Activated T-cell treated with anti-CD3 and anti-CD28 coated beads, Interleukin-2, amount 50 U/mL, for 4 hours (primary cell): ENCODE results near the gene ZMIZ1. TPM values are rescaled to one million over a fixed set of nuclear protein-coding genes. Genes with fewer than 3 reads are reported as not detected.

Experiments
- ATAC-seq, 2 donors: fragments of 200-7000 bp; cut with Tn5 transposase; one replicate each; pipeline ENCODE4 v1.10.0; 2021
- DNase-seq: peaks from one replicate; pipeline ENCODE4 v3.0.0-alpha.2; 2020
- H3K27me3 Mint-ChIP-seq: one replicate; pipeline ENCODE4 v1.8.0; 2021; ENCODE audit warnings: low read depth, mixed read lengths
- H3K36me3 Mint-ChIP-seq: one replicate; pipeline ENCODE4 v1.8.0; 2022; ENCODE audit warnings: mixed read lengths; ENCODE audit not compliant: insufficient read depth
- H3K4me1 Mint-ChIP-seq: one replicate; pipeline ENCODE4 v1.8.0; 2021; ENCODE audit warnings: low read depth, mixed read lengths
- H3K4me3 Mint-ChIP-seq: one replicate; pipeline ENCODE4 v1.8.0; 2021; ENCODE audit warnings: mild to moderate bottlenecking, moderate library complexity, mixed read lengths
- H3K9me3 Mint-ChIP-seq: one replicate; pipeline ENCODE4 v1.8.0; 2021; ENCODE audit warnings: mixed read lengths
- total RNA-seq, 3 donors: library from RNA; stranded (reverse); gene quantifications; one replicate each; pipeline ENCODE4 v1.2.1, GENCODE V29; 2021

The ZMIZ1 gene
- total RNA-seq, 3 donors from 2014 or later, result 17.7 to 21.0 (median 18.0) TPM

DNA sequence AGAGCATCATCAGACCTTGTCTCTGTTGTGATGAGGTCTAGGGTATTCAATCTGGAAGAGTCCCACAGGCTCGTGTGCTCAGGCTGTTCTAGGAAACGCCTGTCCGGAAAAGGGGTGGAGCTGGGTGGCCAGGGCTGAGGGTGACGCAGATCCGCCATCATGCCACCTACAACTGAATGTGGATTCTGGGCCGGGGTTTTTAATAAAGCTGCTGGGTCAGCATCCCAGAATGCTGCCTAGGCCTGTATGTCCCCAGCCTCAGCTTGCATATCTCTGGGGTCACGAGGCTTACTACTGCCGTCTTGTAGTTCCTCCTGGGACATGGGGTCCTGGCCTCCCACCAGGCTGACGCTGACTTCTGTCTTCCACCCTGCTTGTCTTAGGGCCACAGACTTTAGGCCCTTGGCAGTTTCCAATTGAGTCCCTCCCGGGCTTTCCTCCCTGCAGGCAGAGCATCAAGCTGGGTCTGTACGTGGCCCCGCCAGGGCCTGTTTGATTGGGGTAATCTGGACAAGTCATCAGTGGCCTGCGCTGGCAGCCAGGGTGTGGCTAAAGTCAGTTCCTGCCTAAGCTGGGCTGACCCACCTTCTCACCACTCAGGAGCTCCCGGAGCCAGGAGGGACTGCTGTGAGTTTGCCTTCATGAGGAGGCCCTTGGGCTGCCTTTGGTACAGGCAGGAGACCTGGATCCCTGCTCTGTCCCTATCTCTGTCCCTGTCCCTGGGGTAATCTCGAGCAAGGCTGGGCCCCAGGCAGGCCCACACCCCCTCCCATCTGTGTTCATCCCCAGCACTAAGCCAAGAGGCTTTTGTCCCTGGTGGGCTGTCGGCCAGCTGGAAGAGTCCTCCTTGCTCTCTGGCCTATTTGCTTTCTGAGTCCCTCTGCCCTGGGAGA is 79.9 kb downstream of the ZMIZ1 start:
- DNase-seq (no peak), ATAC-seq (no peak)
- H3K27me3 Mint-ChIP-seq, result no peaks in the 10 kb centered on the region
- no peaks in the 10 kb centered on the region for H3K9me3 Mint-ChIP-seq
- H3K36me3 Mint-ChIP-seq, result no peaks in the 10 kb centered on the region
- H3K4me1 Mint-ChIP-seq, result peaks cover 63% of the 10 kb centered on the region
- H3K4me3 Mint-ChIP-seq, result no peak overlapping the region

DNA sequence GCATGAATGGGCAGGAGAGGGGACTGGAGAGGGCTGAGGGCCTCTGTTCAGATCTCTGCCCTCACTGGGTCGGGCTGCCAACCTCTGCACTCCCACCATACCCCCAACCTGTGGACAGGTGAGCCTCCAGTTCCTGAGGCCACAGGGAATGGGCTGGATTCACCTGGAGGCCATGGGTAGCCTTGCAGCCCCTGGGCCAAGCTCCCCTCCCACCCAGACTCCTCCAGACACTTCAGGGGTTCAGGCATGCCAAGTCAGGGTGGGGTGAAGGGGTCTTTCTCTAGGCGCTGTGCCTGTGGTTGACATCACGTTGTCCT is 80.5 kb downstream of the ZMIZ1 start:
- Mint-ChIP-seq H3K36me3 (no peaks in the 10 kb centered on the region), H3K4me3 (no peak overlapping the region), H3K9me3 (no peaks in the 10 kb centered on the region), H3K27me3 (no peaks in the 10 kb centered on the region), H3K4me1 (peaks cover 60% of the 10 kb centered on the region)
- DNase-seq, result no peak
- no peak for ATAC-seq

DNA sequence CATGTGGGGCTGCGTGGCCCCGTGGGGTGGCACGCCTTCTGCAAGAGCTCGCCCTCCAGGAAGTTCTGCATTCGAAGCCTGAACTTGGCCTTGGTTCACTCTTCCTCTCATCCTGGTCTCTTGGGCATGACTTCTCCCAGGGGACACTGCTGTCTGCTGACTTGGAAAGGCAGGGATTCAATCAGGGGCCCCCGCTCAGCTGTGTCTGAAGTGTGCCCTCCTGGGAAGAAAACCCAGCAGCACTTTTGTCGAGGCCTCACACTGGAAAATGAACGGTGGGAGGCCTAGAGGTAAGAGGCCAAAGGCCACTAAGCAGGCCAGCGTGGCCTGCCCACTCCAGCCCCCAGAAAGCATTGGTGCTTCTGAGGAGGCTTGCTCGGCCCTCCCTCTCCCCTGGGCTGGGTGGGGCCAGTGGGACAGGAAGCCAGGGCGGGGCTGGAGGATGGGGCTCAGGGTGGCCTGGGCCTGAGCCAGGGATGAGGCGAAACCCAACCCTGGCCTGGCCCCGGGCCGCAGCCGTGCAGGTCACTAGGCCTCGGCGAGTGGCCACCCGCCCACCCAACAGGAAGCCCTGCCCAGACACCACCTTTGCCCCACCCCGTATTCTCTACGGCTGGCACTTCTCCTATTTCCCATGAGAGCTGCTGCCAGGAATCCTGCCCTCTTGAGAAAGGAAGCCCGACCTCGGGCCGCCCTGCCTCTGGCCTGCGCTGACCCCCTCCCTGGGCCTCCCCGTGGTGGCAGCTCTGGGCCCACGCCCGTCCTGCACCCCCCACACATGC is 81.1 kb downstream of the ZMIZ1 start:
- Mint-ChIP-seq H3K9me3 (no peaks in the 10 kb centered on the region), H3K27me3 (no peaks in the 10 kb centered on the region), H3K4me3 (no peak overlapping the region), H3K36me3 (no peaks in the 10 kb centered on the region), H3K4me1 (peaks cover 54% of the 10 kb centered on the region)
- ATAC-seq, result peak; percentile 73 to 77
- no peak for DNase-seq

DNA sequence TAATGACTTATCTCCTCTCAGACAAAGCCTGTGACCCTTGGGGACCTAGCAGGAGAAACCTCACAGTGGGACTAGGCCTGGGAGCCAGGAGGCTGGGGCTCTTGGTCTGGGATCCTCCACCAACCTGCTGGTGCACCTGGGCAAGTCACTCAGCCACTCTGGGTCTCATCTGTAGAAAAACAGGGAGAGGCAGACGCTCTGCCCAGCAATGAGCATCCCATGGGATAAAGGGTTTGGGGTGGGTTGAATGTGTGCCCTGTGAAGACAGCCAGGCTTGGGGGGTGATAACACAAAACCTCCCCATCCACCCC is 81.6 kb downstream of the ZMIZ1 start:
- ATAC-seq, result no peak
- Mint-ChIP-seq H3K36me3 (no peaks in the 10 kb centered on the region), H3K27me3 (no peaks in the 10 kb centered on the region), H3K4me1 (peaks cover 49% of the 10 kb centered on the region), H3K9me3 (no peaks in the 10 kb centered on the region), H3K4me3 (no peak overlapping the region)
- no peak for DNase-seq

DNA sequence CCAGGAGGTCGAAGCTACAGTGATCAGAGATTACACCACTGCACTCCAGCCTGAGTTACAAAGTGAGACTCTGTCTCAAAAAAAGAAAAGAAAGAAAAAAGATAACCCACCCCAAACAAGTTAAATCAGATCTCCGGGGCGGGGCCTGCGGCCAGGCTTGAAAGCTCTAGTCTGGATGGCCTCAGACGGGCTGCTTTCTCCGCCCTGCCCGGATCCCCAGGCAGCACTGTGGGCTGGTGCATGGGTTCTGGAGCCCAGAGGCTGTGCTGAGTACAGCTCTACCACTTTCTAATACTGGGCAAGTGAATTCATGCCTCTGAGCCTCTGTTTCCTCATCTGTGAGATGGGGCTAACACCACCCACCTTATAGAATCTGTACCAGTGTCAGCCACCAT is 83.7 kb downstream of the ZMIZ1 start:
- H3K4me1 Mint-ChIP-seq, result peaks cover 29% of the 10 kb centered on the region
- no peaks in the 10 kb centered on the region for H3K27me3 Mint-ChIP-seq
- H3K36me3 Mint-ChIP-seq, result no peaks in the 10 kb centered on the region
- no peak for DNase-seq
- no peaks in the 10 kb centered on the region for H3K9me3 Mint-ChIP-seq
- no peak overlapping the region for H3K4me3 Mint-ChIP-seq
- ATAC-seq, result no peak

DNA sequence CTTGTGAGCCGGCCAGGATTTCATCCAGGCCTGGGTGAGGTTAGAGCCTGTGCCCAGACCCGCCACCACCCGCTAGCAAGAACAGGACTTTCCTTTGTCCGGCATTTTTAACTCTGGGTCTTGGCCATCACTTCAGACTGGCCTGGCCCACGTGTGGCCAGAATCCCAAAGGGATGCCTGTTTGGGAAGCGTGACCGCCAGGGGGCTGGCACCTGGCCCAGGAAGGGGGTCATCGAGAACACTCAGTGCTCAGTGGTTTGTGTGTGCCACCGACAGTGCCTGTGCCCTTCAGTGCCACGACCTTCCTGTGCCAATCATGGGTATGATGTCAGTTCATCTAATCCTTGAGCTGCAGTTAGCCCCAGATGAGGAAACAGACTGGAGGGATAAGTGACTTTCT is 85.0 kb downstream of the ZMIZ1 start:
- Mint-ChIP-seq H3K27me3 (no peaks in the 10 kb centered on the region), H3K4me3 (no peak overlapping the region), H3K36me3 (no peaks in the 10 kb centered on the region), H3K9me3 (no peaks in the 10 kb centered on the region), H3K4me1 (peaks cover 16% of the 10 kb centered on the region)
- DNase-seq (no peak), ATAC-seq (no peak)

DNA sequence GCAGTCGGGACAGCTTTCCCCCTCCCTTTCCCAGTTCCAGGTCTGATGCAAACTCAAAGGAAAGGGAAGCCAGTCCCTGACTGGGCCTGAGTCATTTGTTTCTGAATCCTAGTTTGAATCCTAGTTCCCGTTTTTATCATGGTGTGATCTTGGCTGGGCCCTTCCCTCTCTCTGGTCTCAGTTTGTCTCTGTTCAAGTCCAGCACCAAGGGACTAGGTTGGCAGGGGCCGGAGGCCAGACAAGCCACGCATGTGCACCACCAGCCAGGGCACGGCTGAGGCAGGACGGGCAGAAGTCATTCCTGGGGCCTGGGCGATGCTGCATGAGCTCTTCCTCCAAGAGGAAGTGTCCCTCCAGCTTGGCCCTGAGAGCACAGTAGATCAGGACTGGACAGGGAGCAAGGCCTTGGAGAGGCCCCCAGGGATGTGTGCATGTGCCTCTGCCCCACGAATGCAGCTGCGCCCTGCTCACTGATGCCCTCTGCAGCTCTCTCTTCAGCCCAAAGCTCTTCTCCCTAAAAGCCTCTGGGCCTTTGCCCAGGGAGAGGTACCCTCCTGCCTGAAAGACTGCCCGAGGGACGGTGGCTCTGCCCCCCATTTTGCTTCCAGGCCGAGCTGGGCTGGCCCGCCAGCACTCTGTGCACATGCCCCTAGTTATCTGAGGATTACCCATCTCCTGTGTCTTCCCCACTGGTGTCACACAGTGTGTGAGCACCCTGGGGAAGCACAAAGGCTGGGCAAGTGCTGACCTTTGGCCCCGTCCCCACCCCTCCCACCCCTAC is 86.7 kb downstream of the ZMIZ1 start:
- H3K4me1 Mint-ChIP-seq, result peaks cover 1% of the 10 kb centered on the region
- DNase-seq (no peak), ATAC-seq (no peak)
- no peaks in the 10 kb centered on the region for H3K9me3 Mint-ChIP-seq
- no peaks in the 10 kb centered on the region for H3K36me3 Mint-ChIP-seq
- H3K27me3 Mint-ChIP-seq, result no peaks in the 10 kb centered on the region
- no peak overlapping the region for H3K4me3 Mint-ChIP-seq

DNA sequence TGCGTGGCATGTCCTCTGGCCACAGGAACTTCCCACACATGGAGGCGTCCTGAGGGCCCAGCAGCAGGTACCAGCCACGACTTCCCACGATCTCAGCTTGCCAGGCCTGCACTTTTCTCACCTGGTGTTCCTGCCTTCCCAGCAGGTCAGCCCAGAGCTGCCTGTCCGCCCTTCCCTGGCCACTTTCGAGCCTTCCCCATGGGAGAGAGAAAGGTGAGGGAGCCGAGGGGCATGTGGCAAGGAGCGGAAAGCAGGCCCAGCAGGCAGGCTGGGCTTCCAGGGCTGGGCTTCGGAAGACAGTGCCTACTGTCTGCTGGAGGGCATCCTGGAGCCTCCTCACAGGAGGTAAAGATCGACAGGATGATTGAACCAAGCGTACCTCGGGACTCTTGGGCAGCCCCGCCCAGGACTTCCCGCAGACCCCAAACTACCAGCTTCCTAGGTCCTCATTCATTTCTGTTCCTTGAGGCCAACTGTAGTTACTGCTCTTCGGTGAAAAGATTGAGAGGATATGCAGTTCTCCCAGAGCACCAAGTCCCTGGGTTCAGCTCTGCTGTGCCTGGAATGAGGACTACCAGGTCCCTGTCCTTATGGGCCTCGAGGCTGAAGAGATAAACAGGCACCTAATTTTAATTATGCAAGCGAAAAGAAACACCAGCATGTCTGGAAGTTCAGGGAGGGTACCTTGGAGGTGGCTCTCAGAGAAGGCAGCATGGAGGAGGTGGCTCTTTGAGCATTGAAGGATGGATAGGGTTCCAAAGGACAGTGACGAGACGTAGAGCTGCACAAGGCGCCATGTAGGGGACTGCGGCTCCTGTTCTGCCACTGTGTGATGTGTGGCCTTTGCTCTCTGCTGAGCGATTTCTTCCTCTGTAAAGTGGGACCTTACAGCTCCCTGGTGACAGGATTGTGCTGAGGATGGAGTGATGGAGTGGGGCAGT is 87.8 kb downstream of the ZMIZ1 start:
- Mint-ChIP-seq H3K36me3 (no peaks in the 10 kb centered on the region), H3K4me3 (no peak overlapping the region), H3K9me3 (no peaks in the 10 kb centered on the region), H3K4me1 (peaks cover 3% of the 10 kb centered on the region), H3K27me3 (no peaks in the 10 kb centered on the region)
- ATAC-seq, result no peak
- no peak for DNase-seq

DNA sequence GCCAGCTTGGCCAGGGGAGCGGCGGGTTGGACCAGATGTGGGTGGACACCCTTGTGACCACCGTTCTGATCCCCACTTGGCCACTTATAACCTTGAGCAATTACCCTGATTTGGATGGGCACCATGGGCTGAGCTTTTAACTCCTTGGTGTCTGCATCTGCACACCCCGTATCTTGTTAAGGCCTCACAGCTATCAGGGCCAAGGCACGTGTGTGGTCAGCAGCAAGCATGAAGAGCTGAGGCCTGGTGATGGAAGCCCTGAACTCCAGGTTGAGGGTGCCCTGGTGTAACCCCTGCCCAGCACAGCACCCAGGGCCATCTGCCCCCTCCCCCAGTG is 89.2 kb downstream of the ZMIZ1 start:
- no peak for ATAC-seq
- Mint-ChIP-seq H3K9me3 (no peaks in the 10 kb centered on the region), H3K4me3 (no peak overlapping the region), H3K27me3 (no peaks in the 10 kb centered on the region), H3K36me3 (no peaks in the 10 kb centered on the region), H3K4me1 (peaks cover 3% of the 10 kb centered on the region)
- DNase-seq, result no peak

DNA sequence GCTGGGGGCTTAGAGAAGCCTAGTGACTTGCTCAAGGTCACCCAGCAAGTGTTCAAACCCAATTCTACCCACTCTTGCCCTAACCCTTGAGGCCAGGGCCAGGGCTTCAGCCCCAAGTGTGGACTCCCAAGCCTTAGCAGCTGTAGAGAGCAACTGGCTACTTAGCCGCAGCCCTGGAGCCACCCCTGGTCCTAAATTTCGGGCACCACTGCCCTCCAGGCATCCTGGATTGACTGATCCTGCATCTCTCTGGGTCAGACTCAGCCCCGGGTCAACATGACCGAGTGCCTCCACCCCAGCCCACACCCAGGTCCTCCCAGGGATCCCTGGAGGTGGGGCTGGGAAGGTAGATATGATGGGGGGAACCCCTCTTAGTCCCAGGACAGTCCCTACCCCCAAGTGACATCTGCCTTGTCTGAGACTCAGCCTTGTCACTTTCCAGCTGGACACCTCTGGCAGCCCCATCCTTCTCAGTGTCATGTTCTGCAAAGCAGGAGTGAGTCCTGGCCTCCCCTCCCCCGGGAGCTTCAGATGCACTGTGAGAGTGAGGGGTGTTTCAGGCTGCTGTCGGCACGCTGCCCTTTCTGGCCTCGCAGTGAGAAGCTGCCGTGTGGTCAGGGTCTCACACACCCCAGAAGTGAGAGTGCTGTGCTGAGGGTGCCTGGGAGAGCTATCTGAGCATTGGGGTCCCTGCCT is 89.8 kb downstream of the ZMIZ1 start:
- no peak overlapping the region for H3K4me3 Mint-ChIP-seq

DNA sequence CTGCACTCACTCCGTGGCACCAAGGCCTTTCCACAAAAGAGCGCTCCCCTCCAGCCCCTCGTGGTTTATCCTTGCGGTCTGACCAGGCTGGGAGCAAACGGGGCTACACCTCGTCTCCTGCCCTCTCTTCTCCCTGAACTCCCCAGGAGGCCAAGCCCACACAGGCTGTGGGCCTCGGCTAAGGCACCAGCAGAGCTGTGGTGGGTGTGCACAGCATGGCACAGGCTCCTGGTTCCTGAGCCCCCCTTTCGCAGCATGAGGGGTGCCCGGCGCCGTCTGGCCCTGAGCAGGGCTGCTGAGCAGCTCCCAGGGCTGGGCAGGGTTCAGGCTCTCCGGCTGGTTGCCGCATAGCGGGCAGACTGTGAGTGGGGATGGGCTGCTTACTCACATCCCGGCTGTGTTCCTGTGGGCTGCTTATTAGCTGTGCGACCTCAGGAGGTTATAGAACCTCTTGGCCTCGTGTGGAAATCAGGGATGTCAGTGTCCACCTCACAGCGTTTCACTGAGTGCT is 90.4 kb downstream of the ZMIZ1 start:
- Mint-ChIP-seq H3K9me3 (no peaks in the 10 kb centered on the region), H3K4me1 (peaks cover 3% of the 10 kb centered on the region), H3K4me3 (no peak overlapping the region), H3K27me3 (no peaks in the 10 kb centered on the region), H3K36me3 (no peaks in the 10 kb centered on the region)
- DNase-seq (no peak), ATAC-seq (no peak)

More for the DNA sequence above, 89.8 kb downstream of the ZMIZ1 start:
- Mint-ChIP-seq H3K27me3 (no peaks in the 10 kb centered on the region), H3K36me3 (no peaks in the 10 kb centered on the region), H3K9me3 (no peaks in the 10 kb centered on the region), H3K4me1 (peaks cover 3% of the 10 kb centered on the region)
- ATAC-seq (no peak), DNase-seq (no peak)

DNA sequence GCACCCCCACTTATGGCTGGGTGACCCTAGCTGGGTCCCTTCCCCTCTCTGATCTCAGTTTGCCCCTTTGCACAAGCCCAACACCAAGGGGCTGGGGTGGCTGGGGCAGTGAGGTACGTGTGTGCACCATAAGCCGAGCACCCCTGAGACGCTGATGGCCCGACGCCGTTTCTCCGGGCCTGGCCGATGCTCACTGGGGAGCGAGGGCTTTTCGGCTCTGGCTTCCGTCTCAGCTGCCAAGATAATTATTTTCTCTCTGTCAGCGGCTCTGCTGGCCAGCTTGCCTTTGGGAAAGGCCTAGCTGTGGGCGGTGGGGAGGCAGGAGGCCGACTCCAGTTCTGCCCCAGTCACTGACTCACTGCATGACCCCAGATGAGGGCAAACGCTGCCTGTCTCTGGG is 91.0 kb downstream of the ZMIZ1 start:
- Mint-ChIP-seq H3K36me3 (no peaks in the 10 kb centered on the region), H3K9me3 (no peaks in the 10 kb centered on the region), H3K4me1 (peaks cover 3% of the 10 kb centered on the region), H3K4me3 (no peak overlapping the region), H3K27me3 (no peaks in the 10 kb centered on the region)
- ATAC-seq (no peak), DNase-seq (no peak)

DNA sequence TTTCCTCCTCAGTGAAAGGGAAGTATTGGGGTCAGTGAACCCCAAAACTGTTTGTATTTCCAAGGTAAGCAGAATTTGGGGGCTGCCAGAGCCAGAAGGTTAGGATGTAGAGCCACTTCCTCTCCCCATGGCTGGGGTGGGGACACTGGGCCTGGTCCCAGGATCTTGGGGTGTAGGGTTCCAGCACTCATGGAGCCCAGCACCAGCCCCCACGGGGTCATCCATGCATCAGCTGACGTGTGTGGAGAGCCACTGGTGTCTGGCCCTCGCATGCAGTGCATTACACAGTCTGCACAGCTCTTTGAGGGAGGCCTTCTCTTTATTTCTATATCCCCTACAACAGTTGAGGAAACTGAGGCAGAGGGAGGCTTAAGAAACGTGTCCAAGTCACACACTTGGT is 91.4 kb downstream of the ZMIZ1 start:
- ATAC-seq, result no peak

More for the DNA sequence above, 91.4 kb downstream of the ZMIZ1 start:
- H3K9me3 Mint-ChIP-seq, result no peaks in the 10 kb centered on the region
- H3K4me3 Mint-ChIP-seq, result no peak overlapping the region
- no peak for DNase-seq
- no peaks in the 10 kb centered on the region for H3K27me3 Mint-ChIP-seq
- H3K36me3 Mint-ChIP-seq, result no peaks in the 10 kb centered on the region
- H3K4me1 Mint-ChIP-seq, result peaks cover 3% of the 10 kb centered on the region
